IPS-NIHi7 (cell line): Measurements from ENCODE around the gene RBMXL3.
"Not testable (repeated sequence)": the region's sequence is repeated elsewhere in the genome, so short reads cannot be mapped to it uniquely, and the experiment has no call there.

ENCODE experiments used
- DNase-seq: peaks from one replicate; pipeline ENCODE4 v3.0.0; 2012; ENCODE audit warnings: mixed read lengths; ENCODE audit errors: extremely low spot score

RBMXL3 gene

DNA sequence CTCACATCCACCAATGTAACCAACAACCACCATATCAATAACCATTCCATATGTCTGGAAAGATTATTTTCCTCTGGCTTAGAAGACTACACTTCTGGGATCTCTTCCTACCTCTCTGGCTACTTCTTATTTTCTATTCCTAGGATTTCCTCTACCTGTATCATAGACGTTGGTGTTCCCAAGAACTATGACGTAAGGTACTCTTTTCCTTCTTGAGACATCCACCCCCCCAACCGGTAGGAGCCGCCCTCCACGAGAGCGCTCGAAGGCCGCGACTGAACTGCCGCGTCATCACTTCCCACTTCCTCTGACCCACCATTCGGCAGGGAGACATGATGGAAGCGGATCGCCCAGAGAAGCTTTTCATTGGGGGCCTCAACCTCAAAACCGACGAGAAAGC, at the start of gene RBMXL3:
Gene RBMXL3 (plus strand): TSS at position 301 of the 400 bp plus-strand sequence. CDS start 32 bp downstream, at position 333.
- DNase-seq: no peak

DNA sequence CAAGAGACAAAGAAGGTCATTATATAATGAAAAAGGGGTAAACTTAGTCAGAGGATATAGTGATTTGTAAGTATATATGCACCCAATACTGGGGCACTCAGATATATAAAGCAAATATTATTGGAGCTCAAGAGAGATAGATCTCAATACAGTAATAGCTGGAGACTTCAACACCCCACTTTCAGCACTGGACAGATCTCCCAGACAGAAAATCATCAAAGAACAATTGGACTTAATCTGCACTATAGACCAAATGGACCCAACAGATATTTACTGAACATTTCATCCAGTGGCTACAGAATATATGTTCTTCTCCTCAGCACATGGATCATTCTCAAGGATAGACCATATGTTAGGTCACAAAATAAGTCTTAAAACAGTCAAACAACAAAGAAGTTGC, 47.2 kb upstream of the RBMXL3 start:
- DNase-seq: no peak

DNA sequence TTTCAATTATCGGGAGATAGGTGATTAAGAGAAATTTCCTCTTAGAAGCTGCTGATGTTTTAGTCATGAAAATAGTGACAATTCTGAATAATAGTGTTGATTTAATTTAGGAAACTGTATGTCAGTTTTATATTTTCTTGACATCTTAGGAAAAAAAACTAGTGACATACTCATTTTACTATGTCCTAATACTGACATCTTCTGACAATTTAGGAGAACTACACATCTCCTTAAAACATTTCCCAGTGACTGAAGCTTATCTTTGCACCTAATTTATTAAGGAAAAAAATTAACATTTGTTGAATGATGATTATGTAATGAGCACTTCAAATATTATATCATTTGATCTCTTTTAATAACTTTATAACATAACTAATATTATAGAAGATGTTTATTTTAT, 42.0 kb upstream of the RBMXL3 start:
- peak; percentile 14 for DNase-seq

DNA sequence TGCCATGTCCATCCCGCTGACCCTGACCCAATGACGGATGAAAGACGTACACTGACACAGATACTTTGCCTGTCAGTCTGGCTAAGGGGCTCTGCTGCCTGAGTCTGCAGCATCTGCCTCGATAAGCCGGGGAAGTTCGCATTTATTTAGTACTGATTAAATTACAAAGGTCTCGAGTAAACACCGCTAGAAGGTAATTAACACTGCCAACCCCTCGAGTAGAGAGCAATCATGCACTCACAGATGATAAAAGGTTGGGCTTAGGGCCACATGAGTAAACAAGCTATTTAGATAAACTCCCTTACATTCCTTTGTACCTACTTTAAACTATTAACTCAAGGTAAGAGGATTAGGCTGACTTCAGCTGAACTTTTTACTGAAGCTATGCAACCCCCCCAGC, 16.0 kb upstream of the RBMXL3 start:
- DNase-seq: no peak

DNA sequence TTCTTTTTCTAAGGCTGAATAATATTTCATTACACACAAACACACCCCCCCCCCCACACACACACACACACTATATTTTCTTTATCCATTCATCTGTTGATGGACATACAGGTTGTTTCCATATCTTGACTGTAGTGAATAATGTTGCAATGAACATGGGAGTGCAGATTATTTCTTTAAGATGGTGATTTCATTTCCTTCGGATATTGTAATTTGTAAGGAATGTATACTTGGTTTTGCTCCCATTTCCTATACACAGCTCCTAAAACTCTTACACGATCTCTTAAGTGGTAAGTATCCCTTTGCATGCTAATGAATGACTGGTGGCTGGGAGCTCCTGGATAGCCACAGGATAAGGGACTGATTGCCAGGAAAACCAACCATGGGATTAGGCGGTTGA, 14.7 kb upstream of the RBMXL3 start:
- no peak for DNase-seq

- no peak for DNase-seq
These were observed 11.3 kb upstream of the RBMXL3 start for GRCh38 chrX:115177932-115178331.

- DNase-seq: peak; percentile 22
These were observed 10.7 kb upstream of the RBMXL3 start for GRCh38 chrX:115178473-115178872.

DNA sequence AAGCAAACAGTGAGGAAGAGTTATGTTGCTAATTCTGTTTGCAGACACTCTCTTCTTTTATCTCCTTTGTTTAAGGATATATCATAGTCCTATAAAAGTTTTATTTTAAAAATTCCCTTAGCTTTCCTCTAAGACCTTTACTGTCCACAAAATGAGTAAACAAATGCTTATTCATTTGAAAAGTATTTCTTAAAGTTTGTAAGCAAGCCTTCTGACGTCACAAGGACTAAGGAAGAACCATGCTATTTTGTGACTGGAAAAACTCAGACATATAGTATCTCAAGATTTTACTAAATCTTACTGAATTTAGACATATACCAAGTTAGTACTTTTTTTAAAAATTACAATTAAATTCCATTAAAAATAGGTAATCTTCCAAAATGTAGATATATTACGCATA, 5.2 kb upstream of the RBMXL3 start:
- DNase-seq: no peak

DNA sequence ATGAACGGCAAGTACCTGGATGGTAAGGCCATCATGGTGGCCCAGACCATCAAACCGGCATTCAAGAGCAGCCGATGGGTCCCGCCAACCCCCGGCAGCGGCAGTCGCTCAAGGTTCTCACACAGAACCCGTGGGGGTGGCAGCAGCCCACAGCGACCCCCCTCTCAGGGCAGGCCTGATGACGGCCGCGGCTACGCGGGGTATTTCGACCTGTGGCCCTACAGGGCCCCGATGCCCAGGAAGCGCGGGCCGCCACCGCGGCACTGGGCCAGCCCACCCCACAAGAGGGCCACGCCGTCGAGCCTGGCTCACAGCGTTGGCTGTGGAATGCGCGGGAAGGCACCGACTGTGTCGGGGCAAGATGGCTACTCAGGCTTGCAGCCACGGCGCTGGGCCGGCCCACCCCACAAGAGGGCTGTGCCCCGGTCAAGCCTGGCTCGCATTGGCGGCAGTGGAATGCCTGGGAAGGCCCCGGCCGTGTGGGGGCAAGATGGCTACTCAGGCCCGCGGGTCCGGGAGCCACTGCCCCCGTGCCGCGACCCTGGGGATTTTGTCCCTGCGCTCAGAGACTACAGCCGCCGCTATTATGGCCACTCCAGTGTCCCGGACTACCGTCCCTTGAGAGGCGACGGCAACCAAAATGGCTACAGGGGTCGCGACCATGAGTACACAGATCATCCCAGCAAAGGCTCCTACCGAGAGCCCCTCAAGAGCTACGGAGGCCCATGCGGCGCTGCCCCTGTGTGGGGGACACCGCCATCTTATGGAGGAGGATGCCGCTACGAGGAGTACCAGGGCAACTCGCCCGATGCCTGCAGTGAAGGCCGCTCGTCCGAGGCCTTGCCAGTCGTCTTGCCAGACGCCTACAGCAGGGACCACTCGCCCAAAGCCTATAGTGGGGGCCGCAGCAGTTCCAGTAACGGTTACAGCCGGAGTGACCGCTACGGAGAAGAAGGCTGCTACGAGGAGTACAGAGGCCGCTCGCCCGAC, 731 bp downstream of the RBMXL3 start:
- no peak for DNase-seq

DNA sequence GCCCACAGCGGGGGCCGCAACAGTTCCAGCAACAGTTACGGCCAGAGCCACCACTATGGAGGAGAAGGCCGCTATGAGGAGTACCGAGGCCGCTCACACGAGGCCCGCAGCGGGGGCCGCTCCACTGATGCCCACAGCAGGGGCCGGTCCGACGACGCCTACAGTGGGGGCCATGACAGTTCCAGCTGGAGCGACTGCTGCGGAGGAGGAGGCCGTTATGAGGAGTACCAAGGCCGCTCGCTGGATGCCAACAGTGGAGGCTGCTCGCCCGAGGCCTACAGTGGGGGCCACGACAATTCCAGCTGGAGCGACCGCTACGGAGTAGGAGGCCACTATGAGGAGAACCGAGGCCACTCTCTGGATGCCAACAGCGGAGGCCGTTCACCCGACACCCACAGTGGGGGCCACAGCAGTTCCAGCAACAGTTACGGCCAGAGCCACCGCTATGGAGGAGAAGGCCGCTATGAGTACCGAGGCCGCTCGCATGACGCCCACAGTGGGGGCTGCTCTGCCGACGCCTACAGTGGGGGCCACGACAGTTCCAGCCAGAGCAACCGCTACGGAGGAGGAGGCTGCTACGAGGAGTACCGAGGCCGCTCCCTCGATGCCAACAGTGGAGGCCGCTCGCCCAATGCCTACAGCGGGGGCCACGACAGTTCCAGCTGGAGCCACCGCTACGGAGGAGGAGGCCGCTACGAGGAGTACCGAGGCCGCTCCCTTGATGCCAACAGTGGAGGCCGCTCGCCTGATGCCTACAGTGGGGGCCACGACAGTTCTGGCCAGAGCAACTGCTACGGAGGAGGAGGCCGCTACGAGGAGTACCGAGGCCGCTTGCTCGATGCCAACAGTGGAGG, 1.7 kb downstream of the RBMXL3 start:
- DNase-seq: no peak

GRCh38 chrX:115191490-115192243, 2.5 kb downstream of the RBMXL3 start:
- no peak for DNase-seq

GRCh38 chrX:115192244-115192700, 3.1 kb downstream of the RBMXL3 start:
- no peak for DNase-seq

DNA sequence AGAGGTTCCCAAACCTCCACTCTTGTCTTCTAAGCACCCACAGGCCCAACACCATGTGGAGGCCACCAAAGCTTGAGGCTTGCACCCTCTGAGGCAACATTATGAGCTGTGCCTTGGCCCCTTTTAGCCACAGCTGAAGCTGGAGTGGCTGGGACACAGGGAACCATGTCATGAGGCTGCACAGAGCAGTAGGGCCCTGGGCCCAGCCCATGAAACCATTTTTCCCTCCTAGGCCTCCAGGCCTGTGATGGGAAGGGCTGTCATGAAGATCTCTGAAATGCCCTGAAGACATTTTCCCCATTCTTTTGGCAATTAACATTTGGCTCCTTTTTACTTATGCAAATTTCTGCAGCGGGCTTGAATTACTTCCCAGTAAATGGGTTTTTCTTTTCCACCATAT, 14.8 kb downstream of the RBMXL3 start:
- no peak for DNase-seq

DNA sequence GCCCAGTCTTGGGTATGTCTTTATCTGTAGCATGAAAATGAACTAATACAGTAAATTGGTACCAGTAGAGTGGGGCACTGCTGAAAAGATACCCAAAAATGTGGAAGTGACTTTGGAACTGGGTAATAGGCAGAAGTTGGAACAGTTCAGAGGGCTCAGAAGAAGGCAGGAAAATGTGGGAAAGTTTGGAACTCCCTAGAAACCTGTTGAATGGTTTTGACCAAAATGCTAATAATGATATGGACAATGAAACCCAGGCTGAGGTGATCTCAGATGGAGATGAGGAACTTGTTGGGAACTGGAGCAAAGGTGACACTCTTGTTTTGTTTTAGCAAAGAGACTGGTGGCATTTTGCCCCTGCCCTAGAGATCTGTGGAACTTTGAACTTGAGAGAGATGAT, 20.3 kb downstream of the RBMXL3 start:
- DNase-seq: not testable (repeated sequence)

DNA sequence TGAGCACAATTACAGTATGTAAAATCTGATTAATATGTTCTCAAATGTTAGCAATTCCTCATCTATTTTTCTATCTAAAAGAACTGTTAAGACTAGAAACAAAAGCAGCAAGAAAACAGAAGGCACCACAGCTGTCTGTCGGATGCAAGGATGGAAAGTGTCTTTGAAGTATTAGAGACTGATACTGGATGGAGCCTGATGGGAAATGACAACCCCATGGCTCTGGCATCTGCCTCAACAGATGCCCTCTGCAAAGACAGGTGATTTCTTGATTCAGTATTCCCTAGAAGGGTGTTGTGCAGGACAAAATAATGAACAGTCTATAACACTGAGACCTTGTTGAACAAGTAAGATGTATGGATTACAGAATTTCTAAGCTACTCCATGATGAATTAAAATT, 24.9 kb downstream of the RBMXL3 start:
- no peak for DNase-seq

- no peak for DNase-seq
These were observed 25.4 kb downstream of the RBMXL3 start for GRCh38 chrX:115214605-115215004.

DNA sequence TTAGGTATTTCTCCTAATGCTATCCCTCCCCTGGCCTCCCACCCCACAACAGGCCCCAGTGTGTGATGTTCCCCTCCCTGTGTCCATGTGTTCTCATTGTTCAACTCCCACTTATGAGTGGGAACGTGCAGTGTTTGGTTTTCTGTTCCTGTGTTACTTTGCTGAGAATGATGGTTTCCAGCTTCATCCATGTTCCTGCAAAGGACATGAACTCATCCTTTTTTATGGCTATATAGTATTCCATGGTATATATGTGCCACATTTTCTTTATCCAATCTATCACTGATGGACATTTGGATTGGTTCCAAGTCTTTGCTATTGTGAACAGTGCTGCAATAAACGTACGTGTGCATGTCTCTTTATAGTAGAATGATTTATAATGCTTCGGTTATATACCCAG, 28.1 kb downstream of the RBMXL3 start:
- not testable (repeated sequence) for DNase-seq

- DNase-seq: peak; percentile 44
These were observed 37.7 kb downstream of the RBMXL3 start for GRCh38 chrX:115226929-115227328.

DNA sequence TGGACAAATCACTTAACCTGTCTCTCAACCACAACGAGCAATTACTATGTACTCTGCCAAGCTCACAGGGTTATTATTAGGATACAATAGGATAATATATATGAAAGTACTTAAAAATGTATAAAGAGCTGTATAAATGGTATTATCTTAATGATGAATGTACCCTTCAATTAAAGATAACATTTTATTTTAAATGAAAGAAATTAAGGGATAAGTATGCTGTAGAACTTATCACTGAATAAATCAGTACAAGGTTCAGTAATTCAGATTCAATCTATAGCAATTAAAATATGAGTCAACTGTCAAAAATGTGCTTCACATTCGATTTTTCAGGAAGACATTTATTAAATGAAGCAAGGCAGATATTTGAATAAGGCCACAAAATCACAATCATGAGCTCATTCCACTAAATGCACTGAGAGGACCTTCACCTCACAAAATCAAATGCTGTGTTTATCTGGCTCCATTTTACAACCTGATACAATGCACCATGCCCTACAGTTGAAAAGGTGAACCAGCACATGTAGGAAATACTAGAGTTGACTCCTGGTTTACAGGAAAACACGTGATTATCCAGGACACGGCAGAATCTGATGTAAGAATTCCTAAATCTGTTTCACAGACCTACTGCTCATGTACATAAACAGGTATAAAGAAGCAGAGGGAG, 40.3 kb downstream of the RBMXL3 start:
- no peak for DNase-seq

DNA sequence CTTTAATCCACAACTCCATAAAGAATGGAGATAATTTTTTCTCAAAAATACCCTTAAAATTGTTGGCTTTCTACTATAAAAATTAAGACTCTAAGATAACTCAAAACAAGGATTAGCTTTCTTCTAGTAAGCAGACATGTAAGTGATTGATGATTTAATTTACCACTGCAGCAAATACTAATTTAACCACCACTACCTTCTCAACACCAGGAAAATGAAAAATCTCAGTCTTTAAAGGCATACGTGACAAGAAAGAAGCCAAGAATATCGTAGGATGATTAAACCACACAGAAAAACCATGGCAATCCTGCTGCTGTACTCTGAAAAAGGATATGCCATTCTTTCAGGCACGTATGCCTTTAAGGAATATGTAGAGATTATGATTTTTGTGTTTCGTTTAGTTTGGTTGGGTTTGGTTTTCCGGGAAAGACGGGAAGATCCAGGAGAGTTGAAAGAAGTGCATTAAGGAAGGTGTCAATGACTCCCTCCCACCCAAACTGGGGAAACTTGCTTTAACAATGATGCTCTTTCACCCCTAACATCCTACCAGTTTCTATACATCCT, 43.8 kb downstream of the RBMXL3 start:
- DNase-seq: no peak
